K562 (cell line): Measurements from ENCODE around the gene MARCHF9. TPM values are rescaled to one million over a fixed set of nuclear protein-coding genes. Genes with fewer than 3 reads are reported as not detected.

ENCODE experiments used
- ATF3 ChIP-seq, 2 experiments: fragments of 450-650 bp in 1 of 2; sonication (generic) in 1 of 2; formaldehyde crosslinking in 1 of 2; IDR thresholded peaks in 1 of 2; conservative IDR thresholded peaks in 1 of 2; 2 replicates each; pipeline versions ENCODE4 v1.6.1 to v1.8.1; 2016 to 2023; ENCODE audit warnings: mild to moderate bottlenecking in 2 of 2, moderate library complexity in 2 of 2, inconsistent platforms in 1 of 2, missing genetic modification reagents in 1 of 2
- ATF7 ChIP-seq: fragments of 450-650 bp; IDR thresholded peaks from 2 replicates; pipeline ENCODE4 v1.7.1; 2014; ENCODE audit warnings: mild to moderate bottlenecking, moderate library complexity
- GABPB1 ChIP-seq: sonication (generic); formaldehyde crosslinking; IDR thresholded peaks from 2 replicates; pipeline ENCODE4 v1.8.0; 2022; ENCODE audit warnings: mild to moderate bottlenecking, missing genetic modification reagents
- HDAC2 ChIP-seq: fragments of 450-650 bp; IDR thresholded peaks from 2 replicates; pipeline ENCODE4 v1.6.1; 2016; ENCODE audit warnings: mild to moderate bottlenecking
- HSF4 ChIP-seq: fragments of 250-450 bp; sonication (Bioruptor Pico); IDR thresholded peaks from 2 replicates; pipeline ENCODE4 v2.1.2; 2022; ENCODE audit warnings: mild to moderate bottlenecking, moderate library complexity, borderline replicate concordance
- ILF3 ChIP-seq: fragments of 450-650 bp; IDR thresholded peaks from 2 replicates; pipeline ENCODE4 v1.6.1; 2018; ENCODE audit warnings: antibody characterized with exemption, mild to moderate bottlenecking, moderate library complexity, borderline replicate concordance
- L3MBTL2 ChIP-seq: fragments of 450-650 bp; IDR thresholded peaks from 2 replicates; pipeline ENCODE4 v1.6.1; 2016; ENCODE audit warnings: mild to moderate bottlenecking, moderate library complexity
- MCM3 ChIP-seq: fragments of 450-650 bp; IDR thresholded peaks from 2 replicates; pipeline ENCODE4 v1.6.1; 2016
- NCOA6 ChIP-seq: fragments of 450-650 bp; IDR thresholded peaks from 2 replicates; pipeline ENCODE4 v1.6.1; 2017; ENCODE audit warnings: mild to moderate bottlenecking
- NFIX ChIP-seq: fragments of 250-450 bp; sonication (Bioruptor Pico); IDR thresholded peaks from 2 replicates; pipeline ENCODE4 v1.4.0; 2020; ENCODE audit warnings: low read depth, mild to moderate bottlenecking, moderate library complexity
- PATZ1 ChIP-seq: fragments of 250-450 bp; sonication (Bioruptor Pico); IDR thresholded peaks from 2 replicates; pipeline ENCODE4 v1.5.0; 2020; ENCODE audit warnings: mild to moderate bottlenecking, borderline replicate concordance
- PCBP2 ChIP-seq: fragments of 200-400 bp; formaldehyde crosslinking; IDR thresholded peaks from 2 replicates; pipeline ENCODE4 v1.6.1; 2018; ENCODE audit warnings: low read length, low read depth, mild to moderate bottlenecking, moderate library complexity; ENCODE audit not compliant: poor library complexity, severe bottlenecking
- PREB ChIP-seq: sonication (generic); formaldehyde crosslinking; IDR thresholded peaks from 2 replicates; pipeline ENCODE4 v1.8.1; 2023; ENCODE audit warnings: mild to moderate bottlenecking, missing genetic modification reagents
- PTBP1 ChIP-seq: fragments of 200-400 bp; formaldehyde crosslinking; IDR thresholded peaks from 2 replicates; pipeline ENCODE4 v1.6.1; 2017; ENCODE audit warnings: low read depth, low read length
- RBM14 ChIP-seq: fragments of 200-400 bp; formaldehyde crosslinking; IDR thresholded peaks from 2 replicates; pipeline ENCODE4 v1.6.1; 2018; ENCODE audit warnings: low read depth, mild to moderate bottlenecking, low read length, moderate library complexity, borderline replicate concordance; ENCODE audit not compliant: insufficient read depth
- RFX1 ChIP-seq: fragments of 450-650 bp; IDR thresholded peaks from 2 replicates; pipeline ENCODE4 v1.6.1; 2016; ENCODE audit warnings: mild to moderate bottlenecking, moderate library complexity
- ZBED1 ChIP-seq: IDR thresholded peaks from 2 replicates; pipeline ENCODE4 v1.6.1; 2014
- ZBTB7A ChIP-seq: IDR thresholded peaks from 2 replicates; pipeline ENCODE4 v1.6.1; 2011; ENCODE audit warnings: low read depth, mild to moderate bottlenecking, low read length, moderate library complexity, borderline replicate concordance; ENCODE audit not compliant: control insufficient read depth
- ZC3H4 ChIP-seq: sonication (generic); formaldehyde crosslinking; IDR thresholded peaks from 2 replicates; pipeline ENCODE4 v1.9.0; 2021; ENCODE audit warnings: missing genetic modification reagents, borderline replicate concordance
- ZNF232 ChIP-seq: sonication (generic); formaldehyde crosslinking; IDR thresholded peaks from 2 replicates; pipeline ENCODE4 v1.8.0; 2022; ENCODE audit warnings: mild to moderate bottlenecking, missing genetic modification reagents
- ZNF561 ChIP-seq: fragments of 450-650 bp; formaldehyde crosslinking; conservative IDR thresholded peaks from 2 replicates; pipeline ENCODE4 v1.4.0; 2020; ENCODE audit warnings: mild to moderate bottlenecking, moderate library complexity
- ZNF699 ChIP-seq: fragments of 250-450 bp; sonication (Bioruptor Pico); IDR thresholded peaks from 2 replicates; pipeline ENCODE4 v1.8.0; 2021; ENCODE audit warnings: mild to moderate bottlenecking, moderate library complexity; ENCODE audit not compliant: insufficient replicate concordance
- polyA plus RNA-seq, 8 experiments: library from polyadenylated mRNA; depleted of rRNA in 4 of 8; stranded (reverse) in 5 of 8; unstranded in 3 of 8; fragments of >200 nt; fragmentation: Nextera tagmentation in 2 of 8; fragmentation: Illumina TruSeq in 1 of 8; extraction: Ambion mirVana in 2 of 8; extraction: Trizol in 1 of 8; gene quantifications; 2 replicates each; pipeline versions ENCODE4 v1.2.1 to v1.2.3, GENCODE V29; 2011 to 2014; ENCODE audit warnings: inconsistent platforms in 1 of 8, missing spikeins in 1 of 8
- total RNA-seq, 7 experiments: library from RNA; depleted of rRNA in 6 of 7; stranded (reverse); fragments of >200 nt in 6 of 7; fragmentation: Illumina TruSeq in 2 of 7; extraction: Trizol in 2 of 7; gene quantifications; 2 replicates each; pipeline versions ENCODE4 v1.2.1 to v1.2.3, GENCODE V29; 2011 to 2021; ENCODE audit warnings: low replicate concordance in 1 of 7

Gene MARCHF9
- total and polyA plus RNA-seq, 9 of the 15 experiments (the other 6 are each of a cell fraction or from before 2014, with no cell fraction given): 0.80 to 12.4 (median 6.2) TPM

GRCh38 chr12:57751788-57752667 is 2.9 kb upstream of the MARCHF9 start, which contains the start of gene CDK4 (continued):
- TF ChIP-seq ZNF699 (CRISPR knock-in tag) (no peak), ZC3H4 (0 out of 2 replicates have a peak, but pooled peaks have one; percentile 35), ATF7 (peak; percentile 88), RBM14 (no peak), ATF3 (IDR thresholded peaks at IDR 0.05) (peak; percentile 91), ATF3 (CRISPR knock-in tag; conservative IDR thresholded peaks at IDR 0.05) (peak; percentile 95), MCM3 (no peak), HDAC2 (peak; percentile 88), ZBED1 (0 out of 2 replicates have a peak, but pooled peaks have one; percentile 35), ZBTB7A (peak; percentile 83; the same call in 1 of the 2 replicates), ZNF561 (CRISPR knock-in tag) (no peak), ILF3 (no peak), PATZ1 (CRISPR knock-in tag) (peak; percentile 67; the same call in 1 of the 2 replicates), PTBP1 (no peak), GABPB1 (CRISPR knock-in tag) (peak; percentile 91), PCBP2 (no peak), RFX1 (peak; percentile 98), NFIX (no peak), HSF4 (CRISPR knock-in tag) (no peak), L3MBTL2 (peak; percentile 97), PREB (CRISPR knock-in tag) (0 out of 2 replicates have a peak, but pooled peaks have one; percentile 72), NCOA6 (no peak), ZNF232 (CRISPR knock-in tag) (no peak)
